Globus pallidus (tissue), 1 donor: ENCODE results near the gene MED15.
A peak's percentile ranks its signal among the peaks of the same experiment; 100 is the strongest.

Experiments
- DNase-seq: peaks from one replicate; pipeline ENCODE4 v3.0.0-alpha.2; 2015; ENCODE audit warnings: low spot score

The MED15 gene

DNA sequence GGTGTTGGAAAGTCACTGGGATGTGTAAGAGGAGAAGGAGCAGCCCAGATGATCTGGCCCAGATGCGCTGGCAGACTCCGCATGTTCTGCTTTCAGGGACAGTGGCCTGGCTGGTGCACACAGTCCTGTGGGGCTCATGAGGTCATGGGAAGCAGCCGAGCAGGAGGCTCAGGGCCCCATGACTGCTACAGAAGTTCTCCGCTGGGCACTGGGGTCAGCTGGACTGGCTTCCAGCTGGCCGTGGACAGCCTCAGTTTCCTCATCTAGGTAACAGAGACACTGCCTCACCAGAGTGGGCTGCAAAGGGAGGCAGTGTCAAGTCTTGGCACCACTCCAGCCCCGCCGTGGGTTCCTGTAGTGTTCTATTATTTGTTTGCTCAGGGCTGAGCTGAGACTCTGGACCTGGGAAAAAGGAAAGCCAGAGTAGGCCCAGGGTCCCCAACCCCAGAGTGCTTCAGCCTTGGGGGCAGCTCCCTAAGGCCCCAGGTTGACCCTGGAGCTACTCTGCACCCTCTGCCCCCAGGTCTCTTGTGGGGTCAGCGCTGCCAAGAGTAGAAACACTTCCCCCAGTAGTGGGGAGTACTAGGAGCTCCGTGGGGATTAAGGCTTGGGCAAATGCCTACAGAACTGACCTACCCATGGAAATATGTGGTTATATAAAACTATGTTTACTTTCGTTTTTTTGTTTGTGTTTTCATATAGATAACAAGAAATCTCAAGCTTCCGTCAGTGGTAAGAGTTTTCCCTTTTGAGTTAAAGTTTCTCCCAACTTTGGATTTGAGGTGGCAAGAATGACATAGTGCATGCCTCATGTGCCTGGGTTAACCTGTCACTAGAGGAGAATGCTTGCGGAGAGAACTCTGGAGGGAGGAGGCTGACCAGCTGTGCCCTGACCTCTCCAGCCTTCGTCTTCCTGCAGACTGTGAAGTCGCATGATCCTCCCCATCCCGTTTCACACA lies 45.3 kb downstream of the MED15 start:
- peak; percentile 76 for DNase-seq

DNA sequence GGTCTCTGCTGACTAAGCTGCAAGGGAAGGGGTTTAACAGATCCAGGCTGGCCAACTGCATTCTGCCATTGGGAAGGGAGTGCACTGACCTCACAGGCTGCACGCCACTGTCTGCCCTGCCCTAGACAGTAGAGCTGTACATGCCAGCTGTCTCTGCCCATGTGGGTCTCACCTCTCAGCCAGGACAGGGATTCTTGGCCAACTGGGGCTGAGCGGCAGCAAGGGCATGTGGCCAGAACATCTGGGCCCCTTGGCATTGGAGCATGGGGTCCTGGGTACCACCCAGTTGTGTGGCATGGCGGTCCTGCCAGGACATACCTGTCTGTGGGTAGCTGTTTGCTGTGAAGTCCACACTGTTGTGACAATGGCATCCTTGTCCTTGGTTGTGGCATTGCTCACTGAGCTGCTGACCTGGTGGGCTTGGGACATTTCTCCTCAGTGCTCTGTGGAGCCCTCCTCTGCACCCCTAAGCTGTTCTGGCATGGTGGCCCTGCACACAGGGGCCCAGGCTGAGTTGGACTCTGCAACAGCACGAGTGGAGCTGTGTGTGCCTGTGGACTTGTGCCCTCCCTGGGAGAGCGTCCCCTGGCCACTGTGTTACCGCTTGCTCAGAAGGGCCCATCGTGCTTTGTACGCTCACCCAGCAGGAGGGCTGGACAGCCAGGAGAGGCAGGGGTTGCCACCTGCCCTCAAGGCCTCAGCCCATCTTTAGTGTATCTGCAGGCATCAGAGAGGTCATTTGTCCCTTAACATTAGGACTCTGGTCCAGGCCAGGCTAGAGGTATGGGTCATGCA lies 46.7 kb downstream of the MED15 start:
- no peak for DNase-seq

DNA sequence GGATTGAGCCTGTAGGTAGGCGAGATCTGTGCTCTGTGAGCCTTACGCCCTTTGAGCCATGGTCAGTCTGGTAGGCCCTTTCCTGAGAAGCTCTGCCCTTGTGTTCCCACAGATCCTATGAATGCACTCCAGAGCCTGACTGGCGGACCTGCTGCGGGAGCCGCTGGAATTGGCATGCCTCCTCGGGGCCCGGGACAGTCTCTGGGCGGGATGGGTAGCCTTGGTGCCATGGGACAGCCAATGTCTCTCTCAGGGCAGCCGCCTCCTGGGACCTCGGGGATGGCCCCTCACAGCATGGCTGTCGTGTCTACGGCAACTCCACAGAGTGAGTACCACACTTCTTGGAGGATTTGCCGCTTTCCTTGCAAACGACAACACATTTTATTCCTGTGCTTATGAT lies 47.4 kb downstream of the MED15 start:
- DNase-seq = no peak

DNA sequence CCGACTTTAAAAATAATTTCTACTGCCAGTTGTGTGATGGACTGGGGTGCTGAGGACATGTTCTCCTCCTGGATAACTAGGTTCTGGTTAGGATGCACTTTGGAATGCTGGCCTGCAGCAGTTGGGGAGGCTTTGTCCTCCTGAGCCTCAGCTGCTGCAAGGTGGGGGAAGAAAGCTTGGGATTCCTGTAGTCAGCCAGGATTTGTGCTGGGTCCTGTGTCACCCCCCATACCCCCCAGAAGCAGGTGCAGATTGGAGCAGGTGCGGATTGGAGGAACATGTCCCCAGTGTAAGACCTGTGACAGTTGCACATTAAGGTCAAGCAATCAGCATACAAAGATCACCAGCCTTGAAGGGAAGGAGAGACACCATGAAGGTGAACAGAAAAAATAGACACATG lies 51.1 kb downstream of the MED15 start:
- no peak for DNase-seq

DNA sequence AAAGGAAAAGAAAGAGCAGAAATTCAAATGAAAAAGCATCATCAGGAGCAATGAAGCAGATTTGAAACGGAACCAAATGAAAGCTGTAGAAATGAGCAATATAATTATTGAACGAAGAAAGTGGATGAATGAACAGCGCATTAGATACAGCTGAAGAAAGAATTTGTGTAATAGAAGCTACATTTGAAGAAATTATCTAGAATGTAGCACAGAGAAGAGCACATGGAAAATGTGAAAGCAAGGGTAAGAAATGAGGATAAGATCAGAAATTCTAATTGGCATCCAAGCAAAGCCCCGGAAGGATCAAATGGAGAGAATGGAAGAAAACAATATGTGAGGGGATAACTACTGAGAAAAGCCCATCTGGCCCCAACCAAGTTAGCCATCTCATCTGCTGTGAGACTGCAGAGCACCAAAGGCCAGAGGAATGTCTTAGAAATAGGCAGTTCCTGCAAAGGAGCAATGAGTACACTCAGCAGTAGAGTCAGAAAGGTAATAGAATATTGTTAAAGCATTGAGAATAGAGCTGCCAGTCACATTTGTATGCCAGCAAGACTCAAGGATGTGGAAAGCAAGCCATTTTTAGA lies 51.9 kb downstream of the MED15 start:
- DNase-seq = no peak

DNA sequence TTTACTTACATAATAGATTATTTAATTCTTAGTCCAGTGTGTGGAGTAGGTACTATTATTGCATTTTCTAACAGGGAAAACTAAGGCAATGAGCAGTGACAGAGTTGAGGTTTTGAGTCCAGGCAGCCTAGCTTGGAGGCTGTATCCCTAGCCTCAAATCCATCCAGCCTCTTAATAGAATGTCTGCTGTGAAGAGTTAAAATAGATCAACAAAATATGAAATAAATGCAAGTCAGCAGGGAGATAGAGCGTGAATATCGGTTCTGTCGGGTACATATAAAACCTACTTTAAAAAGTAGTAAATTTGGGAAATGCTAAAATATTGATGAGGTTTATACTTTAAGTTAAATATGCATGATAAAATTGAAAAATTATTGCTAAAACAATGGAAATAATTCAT lies 53.3 kb downstream of the MED15 start:
- no peak for DNase-seq

DNA sequence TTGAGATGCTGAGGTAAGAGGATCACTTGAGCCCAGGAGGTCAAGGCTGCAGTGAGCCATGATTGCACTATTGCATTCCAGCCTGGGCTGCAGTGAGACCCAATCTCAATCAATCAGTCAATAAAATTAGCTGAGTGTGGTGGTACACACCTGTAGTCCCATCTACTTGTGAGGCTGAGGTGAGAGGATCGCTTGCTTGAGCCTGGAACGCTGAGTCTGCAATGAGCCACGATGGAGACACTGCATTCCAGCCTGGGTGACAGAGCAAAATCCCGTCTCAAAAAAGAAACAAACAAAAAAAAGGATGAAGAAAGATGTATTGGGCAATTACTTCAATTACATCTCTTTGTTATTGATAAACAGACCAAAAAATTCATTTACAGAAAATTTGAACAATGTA lies 54.5 kb downstream of the MED15 start:
- no peak for DNase-seq

DNA sequence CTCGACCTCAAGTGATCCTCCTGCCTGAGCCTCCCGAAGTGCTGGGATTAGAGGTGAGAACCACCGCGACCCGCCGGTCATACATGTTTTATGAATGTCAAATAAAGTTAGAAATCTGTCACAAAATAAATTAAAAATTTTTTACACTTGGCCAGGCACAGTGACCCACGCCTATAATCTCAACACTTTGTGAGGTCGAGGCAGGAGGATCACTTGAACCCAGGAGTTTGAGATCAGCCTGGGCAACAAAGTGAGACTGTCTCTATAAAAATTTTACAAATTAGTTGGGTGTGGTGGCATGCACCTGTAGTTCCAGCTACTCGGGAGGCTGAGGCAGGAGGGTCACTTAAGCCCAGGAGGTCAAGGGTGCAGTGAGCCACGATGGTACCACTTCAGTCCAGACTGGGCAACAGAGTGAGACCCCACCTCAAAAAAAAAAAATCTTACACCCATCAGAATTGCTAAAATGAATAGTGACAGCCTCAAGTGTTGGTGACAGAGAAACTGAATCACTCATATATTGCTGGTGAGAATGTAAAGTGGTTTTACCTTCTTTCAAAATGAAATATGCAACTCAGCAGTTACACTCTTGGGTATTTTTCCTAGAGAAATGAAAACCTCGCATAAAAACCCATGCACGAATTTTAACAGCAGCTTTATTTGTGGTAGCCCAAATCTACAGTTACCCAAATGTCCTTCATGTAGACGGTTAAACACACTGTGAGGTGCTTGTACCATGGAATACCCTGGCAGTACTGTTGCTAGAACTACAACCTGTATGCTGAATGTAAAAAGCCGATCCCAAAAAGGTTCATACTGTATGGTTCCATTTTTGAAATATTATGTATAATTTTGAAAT lies 55.4 kb downstream of the MED15 start:
- DNase-seq = no peak

DNA sequence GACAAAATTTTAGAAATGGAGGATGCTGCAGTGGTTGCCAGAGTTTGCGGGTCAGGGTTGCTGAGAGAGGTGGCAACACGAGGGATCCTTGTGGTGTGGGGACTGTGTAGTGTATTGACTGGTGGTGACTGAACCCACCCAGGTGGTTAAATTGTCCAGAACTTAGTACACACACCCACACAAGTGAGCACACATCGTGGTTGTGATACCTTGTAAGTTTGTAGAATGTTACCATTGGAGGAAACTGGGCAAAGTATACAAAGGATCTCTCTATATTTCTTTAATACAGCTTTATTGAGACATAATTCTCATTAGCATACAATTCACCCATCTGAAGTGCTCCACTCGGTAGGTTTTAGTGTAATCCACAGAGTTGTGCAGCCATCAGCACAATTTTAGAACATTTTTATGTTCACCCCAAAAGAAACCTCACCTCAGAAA lies 56.1 kb downstream of the MED15 start:
- DNase-seq = no peak

DNA sequence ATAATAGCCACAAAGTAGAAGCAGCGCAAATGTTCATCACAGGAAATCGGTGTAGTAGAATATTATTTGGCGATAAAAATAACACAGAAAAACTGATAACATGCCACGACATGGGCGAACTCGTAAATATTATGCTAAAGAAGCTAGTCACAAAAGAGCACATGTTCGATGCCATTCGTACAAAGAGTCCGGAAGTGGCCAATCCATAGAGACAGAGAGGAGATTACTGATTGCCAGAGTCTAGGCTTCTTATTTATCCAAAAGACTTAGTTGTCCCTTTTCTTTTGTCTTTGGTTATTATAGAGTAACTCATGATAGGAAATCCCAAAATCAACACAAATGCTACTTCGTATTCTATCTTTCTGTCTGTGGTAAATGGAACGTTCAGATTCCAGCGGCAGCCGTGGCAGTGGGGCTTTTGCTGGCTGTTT lies 56.5 kb downstream of the MED15 start:
- DNase-seq = no peak

DNA sequence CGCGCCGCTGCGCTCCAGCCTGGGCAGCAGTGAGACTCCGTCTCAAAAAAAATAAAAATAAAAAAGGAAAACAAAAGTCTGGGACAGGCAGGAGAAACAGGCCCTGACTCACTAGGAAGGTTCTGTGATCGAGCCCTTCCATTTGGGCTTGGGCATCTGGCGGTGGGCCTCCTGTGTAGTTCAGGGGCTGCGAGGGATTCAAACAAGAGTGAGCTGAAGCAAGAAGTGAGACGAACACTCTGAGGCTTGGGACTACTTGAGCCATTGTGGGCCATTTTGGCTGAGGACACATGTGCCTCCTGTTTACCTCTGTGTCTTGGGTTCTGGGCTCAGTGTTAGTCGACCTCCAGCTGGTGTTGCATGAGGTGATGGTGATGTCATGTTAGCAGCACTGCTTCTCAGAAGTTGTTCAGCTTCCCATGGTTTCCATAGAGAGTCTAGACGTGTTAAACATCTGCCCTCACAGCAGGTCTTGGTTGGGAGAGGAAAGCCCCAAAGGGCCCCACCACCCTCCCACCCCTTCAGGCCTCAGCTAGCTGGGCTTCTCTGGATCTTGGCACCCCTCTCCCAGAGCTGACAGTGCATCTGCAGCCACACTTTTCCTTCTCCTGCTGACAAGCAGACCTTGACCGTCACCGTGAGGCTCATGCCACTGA lies 57.8 kb downstream of the MED15 start:
- DNase-seq = no peak

DNA sequence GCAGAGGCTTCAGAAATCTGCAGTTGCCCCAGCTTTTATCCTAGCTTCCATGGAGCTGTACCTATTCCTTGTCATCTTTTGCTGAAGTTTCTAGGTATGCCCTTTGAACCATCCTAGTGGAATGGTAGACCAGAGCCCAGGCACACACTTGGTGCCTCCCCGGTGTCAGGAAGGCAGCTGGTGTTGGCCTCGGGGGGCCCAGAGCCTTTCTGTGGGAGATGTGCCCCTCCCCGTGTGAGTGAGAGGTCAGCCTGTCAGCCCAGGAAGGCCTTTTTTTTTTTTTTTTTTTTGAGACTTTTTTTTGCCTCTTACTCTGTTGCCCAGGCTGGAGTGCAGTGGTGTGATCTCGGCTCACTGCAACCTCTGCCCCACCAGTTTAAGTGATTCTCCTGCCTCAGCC lies 58.4 kb downstream of the MED15 start:
- DNase-seq = no peak

DNA sequence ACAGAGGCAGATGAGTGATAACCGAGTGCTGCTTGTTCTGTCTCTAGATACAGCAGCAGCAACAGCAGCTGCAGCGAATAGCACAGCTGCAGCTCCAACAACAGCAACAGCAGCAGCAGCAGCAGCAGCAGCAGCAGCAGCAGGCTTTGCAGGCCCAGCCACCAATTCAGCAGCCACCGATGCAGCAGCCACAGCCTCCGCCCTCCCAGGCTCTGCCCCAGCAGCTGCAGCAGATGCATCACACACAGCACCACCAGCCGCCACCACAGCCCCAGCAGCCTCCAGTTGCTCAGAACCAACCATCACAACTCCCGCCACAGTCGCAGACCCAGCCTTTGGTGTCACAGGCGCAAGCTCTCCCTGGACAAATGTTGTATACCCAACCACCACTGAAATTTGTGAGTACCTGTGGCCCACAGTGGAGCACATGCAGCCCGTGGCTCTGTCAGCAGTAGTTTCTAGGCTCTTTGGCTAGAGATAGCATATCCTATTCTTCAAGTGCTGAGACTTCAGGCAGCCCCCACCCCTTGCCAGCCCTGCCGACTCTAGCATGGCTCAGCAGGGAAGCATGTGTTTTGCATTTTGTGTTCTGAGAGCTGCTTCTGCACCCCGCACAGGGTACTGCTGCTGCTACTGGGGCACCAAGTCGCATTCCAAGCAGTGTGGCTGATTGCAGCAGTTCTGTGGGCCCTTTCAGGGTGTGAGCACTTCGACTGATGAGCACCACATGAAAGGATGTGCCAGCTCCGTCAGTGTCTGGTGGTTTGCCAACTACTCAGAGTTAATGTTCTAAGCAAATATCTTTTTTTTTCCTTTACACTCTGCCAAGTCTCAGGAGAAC lies 59.2 kb downstream of the MED15 start:
- DNase-seq = no peak

DNA sequence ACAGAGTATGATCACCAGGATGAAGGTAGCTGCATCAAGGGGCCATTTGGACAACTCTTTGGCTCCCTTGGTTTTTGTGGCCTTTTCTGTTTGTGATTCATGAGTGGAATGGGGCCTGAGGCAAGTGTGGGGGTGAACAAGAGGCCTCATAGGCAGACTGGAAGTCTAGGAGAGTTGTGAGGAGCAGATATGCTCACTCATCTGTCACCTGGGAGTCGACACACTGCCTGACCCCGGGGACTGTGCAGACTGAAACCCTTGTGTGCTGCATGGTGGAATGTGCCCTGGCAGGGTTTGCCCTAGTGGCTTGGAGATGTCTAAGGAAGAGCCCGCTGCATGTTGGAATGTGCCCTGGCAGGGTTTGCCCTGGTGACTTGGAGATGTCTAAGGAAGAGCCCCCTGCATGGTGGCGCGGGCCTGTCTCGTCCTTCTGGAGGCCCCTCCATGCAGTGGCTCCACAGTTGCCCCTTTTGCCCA lies 60.0 kb downstream of the MED15 start:
- no peak for DNase-seq

DNA sequence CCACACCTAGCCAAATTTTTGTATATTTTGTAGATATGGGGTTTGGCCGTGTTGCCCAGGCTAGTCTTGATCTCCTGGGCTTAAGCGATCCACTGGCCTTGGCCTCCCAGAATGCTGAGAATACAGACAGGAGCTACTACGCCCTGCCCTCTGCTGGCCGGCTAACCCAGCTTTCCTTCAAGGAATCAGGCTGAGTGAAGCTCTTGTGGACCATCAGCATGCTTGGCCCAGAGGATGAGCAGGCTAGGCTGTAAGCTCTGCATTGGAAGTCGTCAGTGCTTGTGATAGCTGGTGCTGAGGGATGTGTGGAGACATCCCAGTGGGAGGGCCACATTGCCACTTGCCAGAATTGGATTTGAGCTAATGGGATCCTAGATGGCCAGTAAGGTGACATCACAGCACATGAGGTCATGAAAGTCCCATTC lies 60.6 kb downstream of the MED15 start:
- no peak for DNase-seq

DNA sequence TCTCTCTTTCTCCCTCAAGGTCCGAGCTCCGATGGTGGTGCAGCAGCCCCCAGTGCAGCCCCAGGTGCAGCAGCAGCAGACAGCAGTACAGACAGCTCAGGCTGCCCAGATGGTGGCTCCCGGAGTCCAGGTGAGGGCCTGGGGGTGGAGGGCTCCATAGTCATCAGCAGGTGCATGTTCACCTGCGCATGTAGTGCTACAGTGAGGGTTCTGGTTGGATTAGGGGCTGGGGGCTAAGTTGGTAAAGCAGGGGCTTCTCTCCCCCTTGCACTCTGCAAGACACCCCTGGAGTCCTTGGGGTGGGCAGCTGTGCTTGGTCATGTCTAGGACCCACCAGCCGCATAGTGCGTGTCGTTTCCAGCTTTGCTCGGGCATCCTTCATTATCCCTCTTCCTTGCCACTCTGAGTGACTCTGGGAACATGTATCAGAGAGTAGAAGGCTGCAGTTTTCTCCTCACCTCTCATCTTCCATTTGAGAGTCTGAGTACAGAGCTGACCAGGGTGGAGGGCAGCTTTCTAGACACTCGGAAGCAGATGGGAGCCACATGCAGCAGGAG lies 61.2 kb downstream of the MED15 start:
- DNase-seq = no peak

DNA sequence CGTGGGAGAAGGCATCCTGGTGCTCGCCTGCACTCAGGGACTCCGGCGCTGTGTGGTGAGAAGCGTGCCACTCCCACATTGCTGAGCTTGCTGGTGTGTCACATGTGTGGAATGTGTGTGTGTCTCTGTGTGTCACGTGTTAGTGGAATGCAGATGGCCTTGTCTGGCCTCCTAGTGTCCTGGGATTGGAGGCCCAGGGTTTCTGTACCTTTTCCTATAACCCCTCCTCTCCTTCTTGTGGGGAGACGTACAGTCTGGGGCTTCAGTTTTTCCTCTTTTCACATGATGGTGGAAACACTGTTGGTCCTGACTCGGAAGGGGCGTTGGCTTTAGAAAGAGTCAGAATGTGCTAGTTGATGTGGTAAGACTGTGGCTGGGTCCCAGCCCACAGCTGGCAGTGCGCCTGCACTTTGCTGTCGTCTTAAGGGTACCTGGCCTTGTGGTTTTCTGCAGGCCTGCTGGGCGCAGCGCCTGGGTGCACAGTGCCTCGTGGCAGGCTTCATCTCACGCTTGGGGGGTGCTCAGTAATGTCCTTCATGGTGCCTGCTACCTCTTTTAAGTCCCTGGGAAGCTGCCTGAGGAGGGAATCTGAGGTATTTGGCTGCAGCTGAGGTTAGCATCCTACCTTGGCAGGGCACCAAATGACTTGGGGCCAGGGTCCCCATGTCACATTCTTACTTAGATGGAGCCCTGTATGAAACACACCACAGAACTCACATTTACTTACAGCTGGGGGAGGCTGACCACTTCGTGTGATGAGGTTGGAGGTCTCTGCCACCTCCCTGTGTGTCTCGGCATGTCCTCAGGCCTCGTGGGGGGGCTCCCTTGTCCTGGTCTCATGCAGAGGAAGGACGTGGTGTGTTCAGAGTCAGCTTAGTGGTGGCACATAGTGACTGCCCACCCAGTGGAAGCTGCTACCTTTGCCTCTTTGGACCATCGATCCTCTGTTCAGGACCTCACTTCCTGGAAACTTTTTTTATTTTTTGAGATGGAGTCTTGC lies 61.9 kb downstream of the MED15 start:
- DNase-seq = no peak

DNA sequence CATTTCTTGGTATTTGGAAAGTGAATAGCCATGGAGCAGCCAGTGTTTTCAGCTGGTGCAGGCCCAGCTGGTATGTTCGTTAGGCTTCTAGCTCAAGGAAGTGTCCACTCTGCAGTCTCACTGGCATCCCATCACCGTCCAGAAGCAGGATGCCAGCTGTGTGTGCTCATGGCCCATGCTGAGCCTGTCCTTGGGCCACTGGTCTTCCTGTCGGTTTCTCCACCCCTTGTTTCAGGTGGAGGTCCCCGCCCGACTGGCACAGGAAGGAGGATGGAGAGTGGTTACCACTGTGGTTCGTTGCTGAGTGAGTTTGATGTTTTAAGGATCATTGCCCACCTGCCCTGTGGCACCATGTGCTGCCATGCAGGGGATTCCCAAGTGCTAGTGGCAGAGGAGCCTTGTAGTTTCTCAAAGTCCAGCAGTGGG lies 63.7 kb downstream of the MED15 start:
- DNase-seq = no peak
